ENCODE measurements around the gene NPPB. TPM values are rescaled to one million over a fixed set of nuclear protein-coding genes. Genes with fewer than 3 reads are reported as not detected.

Gene NPPB
- total and polyA plus RNA-seq, 9 of the 15 experiments (the other 6 are each of a cell fraction or from before 2014, with no cell fraction given), result not detected

DNA sequence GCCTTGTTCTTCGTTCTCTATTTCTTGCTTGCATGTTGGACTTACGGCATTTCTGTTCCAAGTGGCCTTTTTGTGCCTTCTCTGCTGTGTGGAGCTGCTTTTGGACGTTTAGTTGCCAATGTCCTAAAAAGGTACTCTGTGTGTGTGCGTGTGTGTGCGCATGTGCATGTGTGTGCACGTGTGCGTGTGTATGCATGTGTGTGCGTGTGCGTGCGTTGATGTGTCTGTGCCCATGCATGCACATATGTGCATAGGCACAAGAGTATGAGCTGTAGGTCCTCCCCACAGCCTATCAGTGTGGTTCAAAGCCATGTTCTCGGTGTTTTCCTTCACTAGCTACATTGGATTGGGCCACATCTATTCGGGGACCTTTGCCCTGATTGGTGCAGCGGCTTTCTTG lies 24.8 kb downstream of the NPPB start:
- no peak for FAIRE-seq
- no peak for DNase-seq (ENCODE audit: extremely low read depth in 1 of 4, low spot score in 3 of 4)
- H3K27me3 ChIP-seq (ENCODE audit: control insufficient read depth in 2 of 2, insufficient read depth in 2 of 2, low read length in 2 of 2), result no peaks in the 10 kb centered on the region
- CTCF ChIA-PET (ENCODE audit: low intra/inter-chr PET ratio), result no interaction called here
- no peaks in the 10 kb centered on the region for H3K9me3 ChIP-seq (replicated peaks; ENCODE audit: control insufficient read depth, insufficient read depth, low read depth, low read length)
- no peak overlapping the region for H3K4me2 ChIP-seq (ENCODE audit: insufficient read depth, low read length)
- BruUV-seq (replicated peaks), result no TSS peak
- H3K27ac ChIP-seq (ENCODE audit: extremely low read depth, low read depth, low read length), result no peak overlapping the region
- H3K9me1 ChIP-seq (ENCODE audit: control insufficient read depth, insufficient read depth, low read length), result no peaks in the 10 kb centered on the region
- intact Hi-C loops (cut with micrococcal nuclease), result no loop called here
- H3K79me2 ChIP-seq (ENCODE audit: control insufficient read depth, insufficient read depth, low read length), result no peaks in the 10 kb centered on the region
- POLR2A ChIA-PET, result interaction anchor here (0.7 to 5.0 kb wide), 2 partner anchors 75 to 190 kb away, joined by 3 to 72 read pairs; no protein-coding TSS in a partner anchor
- in situ Hi-C loops (cut with MboI), result no loop called here
- H2AFZ ChIP-seq (ENCODE audit: low read depth, low read length), result no peak overlapping the region
- no peaks in the 10 kb centered on the region for H4K20me1 ChIP-seq (replicated peaks; ENCODE audit: control insufficient read depth, insufficient read depth, low read length)
- peaks cover 95% of the 10 kb centered on the region for H3K36me3 ChIP-seq (ENCODE audit: control insufficient read depth, insufficient read depth, low read length)
- H3K4me1 ChIP-seq (replicated peaks in 1 of 2; ENCODE audit: control insufficient read depth in 2 of 2, insufficient read depth in 2 of 2, low read length in 2 of 2), result peaks cover 7 to 13% of the 10 kb centered on the region in 2 experiments; a peak in 3 of 5 replicates
- H3K4me3 ChIP-seq, result no peak overlapping the region
- TF ChIP-seq MAFK (IDR thresholded peaks at IDR 0.05; ENCODE audit: low read length) (no peak), ZNF143 (CRISPR knock-in tag; IDR thresholded peaks at IDR 0.05) (0 out of 2 replicates have a peak, but pooled peaks have one; percentile 29)
- no peak for ATAC-seq
- 94% methylated on average over 13 of the region's 13 CpGs for WGBS (ENCODE audit: insufficient coverage, low coverage, missing lambda C conversion rate)
- peak overlapping the region in 1 of 2 experiments; percentile 22; a peak in 1 of 4 replicates for H3K9ac ChIP-seq (ENCODE audit: insufficient read depth in 1 of 2, low read depth in 2 of 2, low read length in 2 of 2)

DNA sequence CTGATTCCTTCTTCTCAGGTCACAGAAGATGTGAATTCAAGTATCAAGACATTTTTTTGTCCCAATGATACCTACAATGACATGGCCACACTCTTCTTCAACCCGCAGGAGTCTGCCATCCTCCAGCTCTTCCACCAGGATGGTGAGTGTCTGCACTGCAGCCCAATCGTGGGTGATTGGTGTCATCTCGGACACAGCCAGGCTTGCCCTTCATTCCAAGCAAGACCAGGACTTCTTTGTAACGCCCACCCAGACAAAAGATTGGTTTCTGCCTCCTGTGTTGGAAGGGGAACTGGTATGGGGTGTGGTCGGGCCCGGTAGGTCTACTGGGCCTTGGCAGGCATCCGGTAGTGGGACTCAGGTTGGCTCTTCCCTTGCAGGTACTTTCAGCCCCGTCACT lies 25.2 kb downstream of the NPPB start:
- Histone ChIP-seq H3K36me3 (ENCODE audit: control insufficient read depth, insufficient read depth, low read length) (peaks cover 95% of the 10 kb centered on the region), H3K9me1 (ENCODE audit: control insufficient read depth, insufficient read depth, low read length) (no peaks in the 10 kb centered on the region), H3K27me3 (ENCODE audit: control insufficient read depth in 2 of 2, insufficient read depth in 2 of 2, low read length in 2 of 2) (no peaks in the 10 kb centered on the region), H4K20me1 (replicated peaks; ENCODE audit: control insufficient read depth, insufficient read depth, low read length) (no peaks in the 10 kb centered on the region), H3K4me2 (ENCODE audit: insufficient read depth, low read length) (no peak overlapping the region), H3K9ac (ENCODE audit: insufficient read depth in 1 of 2, low read depth in 2 of 2, low read length in 2 of 2) (peak overlapping the region in 1 of 2 experiments; percentile 11; a peak in 1 of 4 replicates), H3K9me3 (replicated peaks; ENCODE audit: control insufficient read depth, insufficient read depth, low read depth, low read length) (no peaks in the 10 kb centered on the region), H2AFZ (ENCODE audit: low read depth, low read length) (no peak overlapping the region), H3K4me3 (no peak overlapping the region), H3K27ac (ENCODE audit: extremely low read depth, low read depth, low read length) (no peak overlapping the region), H3K79me2 (ENCODE audit: control insufficient read depth, insufficient read depth, low read length) (no peaks in the 10 kb centered on the region), H3K4me1 (replicated peaks in 1 of 2; ENCODE audit: control insufficient read depth in 2 of 2, insufficient read depth in 2 of 2, low read length in 2 of 2) (peaks cover 7 to 11% of the 10 kb centered on the region in 2 experiments; a peak in 2 of 5 replicates)
- ATAC-seq (no peak), FAIRE-seq (no peak), DNase-seq (ENCODE audit: extremely low read depth in 1 of 4, low spot score in 3 of 4) (no peak)
- ChIA-PET CTCF (ENCODE audit: low intra/inter-chr PET ratio) (no interaction called here), POLR2A (interaction anchor here (0.7 to 5.0 kb wide), 3 partner anchors 8 to 190 kb away, joined by 3 to 72 read pairs (median 18); no protein-coding TSS in a partner anchor)
- intact Hi-C loops (cut with micrococcal nuclease), result no loop called here
- no TSS peak for BruUV-seq (replicated peaks)
- WGBS (ENCODE audit: insufficient coverage, low coverage, missing lambda C conversion rate), result 91% methylated on average over 8 of the region's 8 CpGs
- in situ Hi-C loops (cut with MboI), result no loop called here
- TF ChIP-seq EGR1 (conservative IDR thresholded peaks at IDR 0.05), result no peak
- TF ChIP-seq TCF7 (IDR thresholded peaks at IDR 0.05; ENCODE audit: borderline replicate concordance), result no peak
- TF ChIP-seq, protein P1, sequence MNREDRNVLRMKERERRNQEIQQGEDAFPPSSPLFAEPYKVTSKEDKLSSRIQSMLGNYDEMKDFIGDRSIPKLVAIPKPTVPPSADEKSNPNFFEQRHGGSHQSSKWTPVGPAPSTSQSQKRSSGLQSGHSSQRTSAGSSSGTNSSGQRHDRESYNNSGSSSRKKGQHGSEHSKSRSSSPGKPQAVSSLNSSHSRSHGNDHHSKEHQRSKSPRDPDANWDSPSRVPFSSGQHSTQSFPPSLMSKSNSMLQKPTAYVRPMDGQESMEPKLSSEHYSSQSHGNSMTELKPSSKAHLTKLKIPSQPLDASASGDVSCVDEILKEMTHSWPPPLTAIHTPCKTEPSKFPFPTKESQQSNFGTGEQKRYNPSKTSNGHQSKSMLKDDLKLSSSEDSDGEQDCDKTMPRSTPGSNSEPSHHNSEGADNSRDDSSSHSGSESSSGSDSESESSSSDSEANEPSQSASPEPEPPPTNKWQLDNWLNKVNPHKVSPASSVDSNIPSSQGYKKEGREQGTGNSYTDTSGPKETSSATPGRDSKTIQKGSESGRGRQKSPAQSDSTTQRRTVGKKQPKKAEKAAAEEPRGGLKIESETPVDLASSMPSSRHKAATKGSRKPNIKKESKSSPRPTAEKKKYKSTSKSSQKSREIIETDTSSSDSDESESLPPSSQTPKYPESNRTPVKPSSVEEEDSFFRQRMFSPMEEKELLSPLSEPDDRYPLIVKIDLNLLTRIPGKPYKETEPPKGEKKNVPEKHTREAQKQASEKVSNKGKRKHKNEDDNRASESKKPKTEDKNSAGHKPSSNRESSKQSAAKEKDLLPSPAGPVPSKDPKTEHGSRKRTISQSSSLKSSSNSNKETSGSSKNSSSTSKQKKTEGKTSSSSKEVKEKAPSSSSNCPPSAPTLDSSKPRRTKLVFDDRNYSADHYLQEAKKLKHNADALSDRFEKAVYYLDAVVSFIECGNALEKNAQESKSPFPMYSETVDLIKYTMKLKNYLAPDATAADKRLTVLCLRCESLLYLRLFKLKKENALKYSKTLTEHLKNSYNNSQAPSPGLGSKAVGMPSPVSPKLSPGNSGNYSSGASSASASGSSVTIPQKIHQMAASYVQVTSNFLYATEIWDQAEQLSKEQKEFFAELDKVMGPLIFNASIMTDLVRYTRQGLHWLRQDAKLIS (CRISPR knock-in tag; IDR thresholded peaks at IDR 0.05), result no peak
- TF ChIP-seq, protein P2, sequence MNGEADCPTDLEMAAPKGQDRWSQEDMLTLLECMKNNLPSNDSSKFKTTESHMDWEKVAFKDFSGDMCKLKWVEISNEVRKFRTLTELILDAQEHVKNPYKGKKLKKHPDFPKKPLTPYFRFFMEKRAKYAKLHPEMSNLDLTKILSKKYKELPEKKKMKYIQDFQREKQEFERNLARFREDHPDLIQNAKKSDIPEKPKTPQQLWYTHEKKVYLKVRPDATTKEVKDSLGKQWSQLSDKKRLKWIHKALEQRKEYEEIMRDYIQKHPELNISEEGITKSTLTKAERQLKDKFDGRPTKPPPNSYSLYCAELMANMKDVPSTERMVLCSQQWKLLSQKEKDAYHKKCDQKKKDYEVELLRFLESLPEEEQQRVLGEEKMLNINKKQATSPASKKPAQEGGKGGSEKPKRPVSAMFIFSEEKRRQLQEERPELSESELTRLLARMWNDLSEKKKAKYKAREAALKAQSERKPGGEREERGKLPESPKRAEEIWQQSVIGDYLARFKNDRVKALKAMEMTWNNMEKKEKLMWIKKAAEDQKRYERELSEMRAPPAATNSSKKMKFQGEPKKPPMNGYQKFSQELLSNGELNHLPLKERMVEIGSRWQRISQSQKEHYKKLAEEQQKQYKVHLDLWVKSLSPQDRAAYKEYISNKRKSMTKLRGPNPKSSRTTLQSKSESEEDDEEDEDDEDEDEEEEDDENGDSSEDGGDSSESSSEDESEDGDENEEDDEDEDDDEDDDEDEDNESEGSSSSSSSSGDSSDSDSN (IDR thresholded peaks at IDR 0.05; ENCODE audit: borderline replicate concordance in 1 of 2, low read depth in 2 of 2, low read length in 2 of 2), result no peak
- TF ChIP-seq MCM2 (IDR thresholded peaks at IDR 0.05; ENCODE audit: low read depth), result no peak
- TF ChIP-seq BRD4 (IDR thresholded peaks at IDR 0.05), result no peak
- TF ChIP-seq CSDE1 (IDR thresholded peaks at IDR 0.05), result no peak
- TF ChIP-seq ZNF143 (CRISPR knock-in tag; IDR thresholded peaks at IDR 0.05), result no peak

All from K562 (cell line).